Liver (tissue), 9 donors: Measurements from ENCODE around the gene PDE6B. TPM values are rescaled to one million over a fixed set of nuclear protein-coding genes. Genes with fewer than 3 reads are reported as not detected.

Experiments used
- DNase-seq: peaks from one replicate; pipeline ENCODE4 v3.0.0-alpha.2; 2017; ENCODE audit warnings: low spot score
- H3K27ac ChIP-seq, 2 donors: one replicate each; pipeline ENCODE4 v1.7.0; 2013; ENCODE audit warnings: inconsistent platforms in 2 of 2, low read length in 2 of 2, control low read depth in 1 of 2, low read depth in 1 of 2, mild to moderate bottlenecking in 1 of 2
- H3K27me3 ChIP-seq, 4 donors: one replicate each; pipeline versions ENCODE4 v1.6.1 to v1.7.0; 2013; ENCODE audit warnings: low read length in 3 of 4, inconsistent platforms in 1 of 4, mild to moderate bottlenecking in 1 of 4, moderate library complexity in 1 of 4; ENCODE audit not compliant: control insufficient read depth in 4 of 4, insufficient read depth in 4 of 4
- H3K36me3 ChIP-seq, 4 donors: one replicate each; pipeline versions ENCODE4 v1.6.1 to v1.7.0; 2013; ENCODE audit warnings: low read length in 3 of 4, mild to moderate bottlenecking in 3 of 4, low read depth in 1 of 4, moderate library complexity in 1 of 4; ENCODE audit not compliant: control insufficient read depth in 4 of 4, insufficient read depth in 3 of 4
- H3K4me1 ChIP-seq, 4 donors: one replicate each; pipeline versions ENCODE4 v1.6.1 to v1.7.0; 2013; ENCODE audit warnings: low read length in 3 of 4, mild to moderate bottlenecking in 3 of 4, moderate library complexity in 1 of 4; ENCODE audit not compliant: control insufficient read depth in 4 of 4, insufficient read depth in 4 of 4
- H3K4me3 ChIP-seq, 3 donors: one replicate each; pipeline versions ENCODE4 v1.6.1 to v1.7.0; 2013; ENCODE audit warnings: low read length in 3 of 3, control low read depth in 1 of 3, low read depth in 1 of 3, mild to moderate bottlenecking in 1 of 3
- H3K9ac ChIP-seq, 2 donors: one replicate each; pipeline ENCODE4 v1.7.0; 2013; ENCODE audit warnings: low read length in 2 of 2, mild to moderate bottlenecking in 2 of 2, moderate library complexity in 2 of 2, control low read depth in 1 of 2, low read depth in 1 of 2
- H3K9me3 ChIP-seq, 4 donors: one replicate each; pipeline versions ENCODE4 v1.6.1 to v1.7.0; 2013; ENCODE audit warnings: low read length in 3 of 4; ENCODE audit not compliant: control insufficient read depth in 4 of 4
- ATF3 ChIP-seq: IDR thresholded peaks from 2 replicates; pipeline ENCODE4 v1.6.1; 2016; ENCODE audit warnings: antibody characterized with exemption
- CTCF ChIP-seq: fragments of 150-350 bp; IDR thresholded peaks from 2 replicates; pipeline ENCODE4 v1.5.1; 2017; ENCODE audit warnings: improper control_type of control experiment, low read depth, low read length; ENCODE audit not compliant: missing input control
- EGR1 ChIP-seq, 2 donors: IDR thresholded peaks; 2 replicates each; pipeline ENCODE4 v1.6.1; 2016 to 2018; ENCODE audit warnings: antibody characterized with exemption in 2 of 2, low read depth in 2 of 2
- FOXA1 ChIP-seq: IDR thresholded peaks from 2 replicates; pipeline ENCODE4 v1.6.1; 2016; ENCODE audit warnings: antibody characterized with exemption
- FOXA2 ChIP-seq: IDR thresholded peaks from 2 replicates; pipeline ENCODE4 v1.6.1; 2016; ENCODE audit warnings: antibody characterized with exemption
- GABPA ChIP-seq, 2 donors: IDR thresholded peaks in 1 of 2; conservative IDR thresholded peaks in 1 of 2; 2 replicates each; pipeline ENCODE4 v1.6.1; 2016; ENCODE audit warnings: antibody characterized with exemption in 2 of 2, mild to moderate bottlenecking in 1 of 2, moderate library complexity in 1 of 2
- HNF4A ChIP-seq, 2 donors: conservative IDR thresholded peaks; 2 replicates each; pipeline ENCODE4 v1.6.1; 2016; ENCODE audit warnings: antibody characterized with exemption in 2 of 2, mild to moderate bottlenecking in 2 of 2
- HNF4G ChIP-seq: IDR thresholded peaks from 2 replicates; pipeline ENCODE4 v1.6.1; 2016; ENCODE audit warnings: antibody characterized with exemption
- JUND ChIP-seq, 2 donors: IDR thresholded peaks; 2 replicates each; pipeline ENCODE4 v1.6.1; 2016; ENCODE audit warnings: antibody characterized with exemption in 2 of 2
- MAX ChIP-seq: IDR thresholded peaks from 2 replicates; pipeline ENCODE4 v1.6.1; 2016; ENCODE audit warnings: antibody characterized with exemption
- NR2F2 ChIP-seq: IDR thresholded peaks from 2 replicates; pipeline ENCODE4 v1.6.1; 2016; ENCODE audit warnings: antibody characterized with exemption
- RAD21 ChIP-seq, 2 donors: IDR thresholded peaks; 2 replicates each; pipeline ENCODE4 v1.6.1; 2016; ENCODE audit warnings: antibody characterized with exemption in 2 of 2, mild to moderate bottlenecking in 2 of 2
- REST ChIP-seq: IDR thresholded peaks from 2 replicates; pipeline ENCODE4 v1.6.1; 2016; ENCODE audit warnings: antibody characterized with exemption, mild to moderate bottlenecking
- RXRA ChIP-seq, 2 donors: IDR thresholded peaks; 2 replicates each; pipeline ENCODE4 v1.6.1; 2017 to 2018; ENCODE audit warnings: antibody characterized with exemption in 2 of 2, mild to moderate bottlenecking in 1 of 2
- SP1 ChIP-seq: IDR thresholded peaks from 2 replicates; pipeline ENCODE4 v1.6.1; 2018; ENCODE audit warnings: antibody characterized with exemption, mild to moderate bottlenecking
- TAF1 ChIP-seq: conservative IDR thresholded peaks from 2 replicates; pipeline ENCODE4 v1.6.1; 2016; ENCODE audit warnings: antibody characterized with exemption, mild to moderate bottlenecking
- YY1 ChIP-seq: IDR thresholded peaks from 2 replicates; pipeline ENCODE4 v1.6.1; 2016; ENCODE audit warnings: antibody characterized with exemption, mild to moderate bottlenecking
- ZBTB33 ChIP-seq: IDR thresholded peaks from 2 replicates; pipeline ENCODE4 v1.6.1; 2016; ENCODE audit warnings: antibody characterized with exemption
- WGBS: extraction: QIAGEN DNeasy Blood & Tissue Kit; methylation state at CpG from one replicate; pipeline ENCODE4 v1.1.7; 2013; 5-methylcytosine and 5-hydroxymethylcytosine counted together
- polyA plus RNA-seq, 2 donors: library from polyadenylated mRNA; stranded (reverse) in 1 of 2; unstranded in 1 of 2; fragments of 200-250 nt in 1 of 2; fragments of >200 nt in 1 of 2; fragmentation: Nextera tagmentation in 1 of 2; extraction: Ambion mirVana in 1 of 2; gene quantifications; one replicate each; pipeline versions ENCODE4 v1.2.1 to v1.2.3, GENCODE V29; 2013 to 2015
- total RNA-seq, 2 donors: library from RNA; depleted of rRNA; stranded (reverse); fragments of >200 nt; gene quantifications; one replicate each; pipeline ENCODE4 v1.2.3, GENCODE V29; 2014
- donor health status: healthy.
- donor health status: healthy.
- donor health status: healthy.
- donor health status: healthy.
- donor health status: healthy.

Gene PDE6B
- total and polyA plus RNA-seq, 4 donors, result 0.28 to 7.3 (median 0.49) TPM

- Histone ChIP-seq H3K27ac (no peak overlapping the region), H3K9ac (no peak overlapping the region), H3K36me3 (peaks cover 0 to 8% (median 3%) of the 10 kb centered on the region in 4 donors), H3K9me3 (no peaks in the 10 kb centered on the region), H3K4me3 (no peak overlapping the region), H3K27me3 (no peaks in the 10 kb centered on the region), H3K4me1 (no peaks in the 10 kb centered on the region)
- WGBS, result 83% methylated on average over 22 of the region's 22 CpGs
- TF ChIP-seq ZBTB33 (no peak), GABPA (IDR thresholded peaks at IDR 0.05 in 1 of 2, conservative IDR thresholded peaks at IDR 0.05 in 1 of 2) (no peak), FOXA1 (no peak), FOXA2 (no peak), HNF4A (conservative IDR thresholded peaks at IDR 0.05) (no peak), CTCF (no peak), REST (no peak), TAF1 (no peak), RXRA (IDR thresholded peaks at IDR 0.05) (no peak), HNF4G (no peak), JUND (IDR thresholded peaks at IDR 0.05) (no peak), RAD21 (IDR thresholded peaks at IDR 0.05) (no peak), NR2F2 (no peak), MAX (no peak), SP1 (no peak), YY1 (no peak), EGR1 (IDR thresholded peaks at IDR 0.05; ENCODE audit: low read depth in 2 of 2) (no peak), ATF3 (no peak)
- DNase-seq, result no peak
Observed at GRCh38 chr4:666436-666810, 41.0 kb downstream of the PDE6B start.
